ENCODE data around the gene SYVN1.
"Not testable (repeated sequence)": the region's sequence is repeated elsewhere in the genome, so short reads cannot be mapped to it uniquely, and the experiment has no call there.

DNA sequence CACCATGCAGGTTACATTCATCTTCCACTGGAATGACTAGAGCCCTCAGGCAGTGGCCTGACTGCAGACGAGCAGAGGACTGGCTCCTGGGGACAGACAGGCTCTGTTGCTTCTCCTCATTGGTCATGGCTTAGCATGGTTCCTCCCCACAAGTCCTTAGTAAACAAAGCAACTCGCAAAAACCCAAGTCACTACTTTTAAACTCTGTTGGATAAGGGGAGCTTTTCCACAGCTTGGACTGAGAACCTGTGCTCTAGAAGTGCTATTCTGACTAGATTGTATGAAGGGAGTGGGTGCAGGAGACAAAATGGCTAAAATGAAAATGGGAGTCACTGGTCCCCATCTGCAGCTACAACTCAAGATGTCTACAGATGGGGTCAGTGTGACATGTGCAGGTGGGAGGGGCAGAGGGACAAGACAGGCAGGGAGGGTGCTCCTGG is 40.3 kb upstream of the SYVN1 start:
- not testable (repeated sequence) for TF ChIP-seq POLR2A (IDR thresholded peaks at IDR 0.05; ENCODE audit: low read length); GATA1 (IDR thresholded peaks at IDR 0.05; ENCODE audit: low read depth, low read length)

All from erythroblast (primary cell).